NCI-H1105 treated with DMSO at 0.1 percent for 48 hours (cell line): ENCODE results near the gene AMIGO1.

Experiments used
- DNase-seq: peaks from one replicate; lab custom pipeline; 2025; lab: John Stamatoyannopoulos, UW

The AMIGO1 gene

DNA sequence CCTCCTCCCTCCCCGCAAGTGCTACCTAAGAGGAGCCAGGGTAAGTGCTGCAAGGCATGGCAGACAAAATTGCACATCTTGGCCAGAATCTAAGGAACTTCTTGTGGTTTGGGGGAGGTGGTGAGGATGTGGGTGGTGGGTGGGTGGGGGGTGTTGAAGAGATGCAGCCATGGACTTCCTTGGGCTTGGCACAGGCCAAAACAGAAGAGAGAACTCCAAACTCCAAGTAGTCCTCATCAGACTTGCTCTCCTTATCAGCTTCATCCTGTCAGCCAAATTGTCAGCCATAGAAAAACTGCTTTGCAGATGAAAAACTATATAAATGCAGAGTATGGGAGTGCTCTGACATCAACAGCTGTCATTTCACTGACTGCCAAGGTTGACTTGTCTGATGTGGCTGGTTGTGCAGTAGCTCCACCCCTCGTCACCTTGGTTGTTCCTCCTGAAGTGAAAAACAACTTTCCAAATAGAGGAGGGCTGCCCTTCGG is 7.1 kb downstream of the AMIGO1 start:
- no peak for DNase-seq

DNA sequence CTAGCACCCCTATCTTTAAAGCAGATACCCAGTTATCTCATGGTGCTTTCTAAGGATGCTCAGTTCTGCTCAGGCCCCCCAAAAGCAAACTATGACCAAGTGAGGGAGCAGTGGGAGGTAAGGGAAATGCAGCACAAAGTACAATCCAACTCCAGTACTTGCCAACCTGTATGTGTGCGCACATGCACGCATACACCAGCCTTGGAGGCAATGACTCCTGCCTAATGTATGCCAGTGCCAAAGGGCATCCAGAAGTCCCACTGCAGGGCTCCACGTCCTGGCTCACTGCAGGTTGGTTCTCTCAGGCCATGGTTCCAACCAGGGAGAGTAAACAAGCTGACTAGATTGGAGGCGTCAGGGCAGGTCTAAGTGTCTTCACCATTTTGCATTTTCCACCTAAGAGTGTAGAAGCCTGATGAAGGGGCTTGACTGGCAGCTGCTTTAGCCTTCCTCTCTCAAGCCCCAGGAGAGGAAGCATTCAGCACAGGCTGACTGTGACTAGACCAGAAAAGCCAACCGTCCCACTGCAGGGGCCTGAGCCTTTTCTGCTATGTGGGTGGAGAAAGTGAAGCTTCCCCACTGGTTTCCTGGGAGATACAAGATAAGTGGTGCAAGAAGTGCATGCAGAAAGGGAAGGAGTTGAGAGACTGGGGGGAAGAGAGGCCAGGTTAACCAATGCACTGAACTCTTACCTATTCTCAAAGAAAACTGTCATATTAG is 7.7 kb downstream of the AMIGO1 start:
- DNase-seq: no peak

DNA sequence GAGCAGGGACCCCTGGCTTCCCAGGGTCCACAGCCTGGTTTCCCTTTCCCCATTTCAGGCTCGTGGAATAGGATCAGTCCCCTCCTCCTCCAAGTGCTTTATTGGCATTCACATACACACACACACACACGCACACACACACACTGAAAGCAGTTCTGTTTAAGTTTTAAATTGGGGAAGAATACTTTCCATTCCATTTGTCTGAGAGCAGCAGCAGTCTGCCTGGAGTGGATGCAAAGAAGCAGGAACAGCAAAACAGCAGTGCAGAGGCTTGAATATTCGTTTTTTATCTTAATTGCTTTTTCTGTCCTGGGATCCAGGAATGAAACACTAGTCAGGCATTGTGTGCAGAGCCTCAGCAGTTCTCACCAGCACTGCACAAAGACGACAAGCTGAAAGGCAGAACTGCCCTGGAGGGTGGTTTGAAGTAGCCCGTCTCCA is 8.6 kb downstream of the AMIGO1 start:
- DNase-seq: no peak

DNA sequence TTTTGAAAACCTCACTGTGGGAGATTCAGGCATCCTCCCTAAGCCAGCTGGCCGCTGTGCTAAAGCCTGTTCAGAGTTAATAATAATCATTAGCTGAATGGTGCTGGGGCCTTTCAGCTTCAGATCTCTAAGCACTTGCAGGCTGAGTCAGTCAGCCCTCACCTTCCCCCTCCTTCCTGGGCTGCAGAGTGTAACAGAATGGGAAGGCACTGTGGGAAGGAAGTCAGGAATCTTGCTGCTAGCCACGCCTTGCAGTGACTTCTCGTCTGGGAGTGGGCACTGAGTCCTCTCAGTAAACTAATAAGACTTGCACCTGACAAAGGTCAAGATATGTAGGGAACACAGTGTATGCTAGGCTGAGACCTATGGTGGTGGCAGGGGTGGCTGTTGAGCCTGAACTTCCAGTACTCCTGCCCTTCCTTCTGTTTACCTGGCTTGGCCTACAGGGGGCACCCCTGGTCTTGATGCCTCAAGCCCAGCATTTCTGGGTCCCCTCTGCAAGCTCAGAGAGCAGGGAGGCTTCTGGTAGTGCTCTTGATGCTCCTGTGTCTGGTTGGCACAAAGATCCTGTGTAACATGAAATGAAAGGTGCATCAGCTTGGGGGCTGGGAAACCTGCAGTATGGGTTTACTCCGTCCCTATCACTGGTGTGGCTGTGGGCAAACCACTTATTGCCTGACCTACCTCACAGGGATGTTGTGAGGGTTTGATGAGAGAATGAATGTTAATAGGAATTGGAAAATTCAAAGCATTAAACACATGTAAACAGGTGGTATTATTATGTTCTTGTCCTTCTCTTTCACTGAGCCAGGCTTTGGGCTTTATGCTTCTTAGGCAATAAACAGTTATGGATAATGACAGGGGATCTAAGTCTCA is 9.6 kb downstream of the AMIGO1 start:
- DNase-seq: peak; percentile 2

DNA sequence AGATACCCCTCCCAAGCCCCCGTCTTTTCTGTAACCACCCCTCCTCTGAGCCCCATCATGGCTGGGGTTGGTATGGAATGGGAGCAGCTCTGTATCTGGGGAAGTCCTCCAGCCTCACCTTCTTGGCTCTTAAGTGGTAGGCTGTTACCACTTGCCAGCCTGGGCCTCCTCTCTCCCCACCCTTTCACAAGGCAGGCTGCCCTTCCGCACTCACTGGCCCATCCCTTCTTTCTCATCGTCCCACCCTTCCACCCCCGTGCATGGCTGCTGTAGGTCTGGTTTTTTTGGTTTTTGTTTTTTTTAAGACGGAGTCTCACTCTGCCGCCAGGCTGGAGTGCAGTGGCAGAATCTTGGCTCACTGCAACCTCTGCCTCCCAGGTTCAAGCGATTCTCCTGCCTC is 10.4 kb downstream of the AMIGO1 start:
- no peak for DNase-seq

DNA sequence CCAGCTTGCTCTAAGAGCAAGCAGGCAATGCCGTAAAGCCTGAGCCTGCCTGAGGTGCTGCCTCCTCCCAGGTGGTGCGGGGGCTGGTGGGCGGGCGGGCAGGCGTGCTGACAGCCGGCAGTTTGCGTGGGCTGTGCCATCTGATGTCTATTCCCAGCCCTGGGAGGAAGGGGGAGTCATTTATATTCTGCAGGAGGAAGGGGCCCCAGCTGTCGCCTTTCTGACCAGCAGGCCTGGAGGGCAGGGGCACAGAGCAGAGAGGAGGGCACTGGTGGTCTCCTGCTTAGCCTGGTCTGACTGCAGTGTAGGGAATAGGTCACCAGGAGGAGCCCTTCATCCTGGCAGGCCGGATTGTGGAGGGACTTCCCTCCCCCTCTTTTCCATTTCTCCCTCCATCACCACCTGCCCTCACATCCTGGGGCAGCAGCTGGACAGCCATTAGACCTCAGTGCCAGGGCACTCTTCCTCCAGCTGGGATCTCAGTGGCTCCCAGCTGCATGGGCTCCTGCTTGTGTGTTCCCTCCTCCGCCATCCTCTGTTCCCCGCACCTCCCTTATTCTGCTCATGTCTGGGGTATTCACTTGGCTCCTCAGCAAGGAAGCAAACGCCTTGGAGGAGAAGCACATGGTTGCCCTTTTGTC is 11.2 kb downstream of the AMIGO1 start:
- peak; percentile 40 for DNase-seq

DNA sequence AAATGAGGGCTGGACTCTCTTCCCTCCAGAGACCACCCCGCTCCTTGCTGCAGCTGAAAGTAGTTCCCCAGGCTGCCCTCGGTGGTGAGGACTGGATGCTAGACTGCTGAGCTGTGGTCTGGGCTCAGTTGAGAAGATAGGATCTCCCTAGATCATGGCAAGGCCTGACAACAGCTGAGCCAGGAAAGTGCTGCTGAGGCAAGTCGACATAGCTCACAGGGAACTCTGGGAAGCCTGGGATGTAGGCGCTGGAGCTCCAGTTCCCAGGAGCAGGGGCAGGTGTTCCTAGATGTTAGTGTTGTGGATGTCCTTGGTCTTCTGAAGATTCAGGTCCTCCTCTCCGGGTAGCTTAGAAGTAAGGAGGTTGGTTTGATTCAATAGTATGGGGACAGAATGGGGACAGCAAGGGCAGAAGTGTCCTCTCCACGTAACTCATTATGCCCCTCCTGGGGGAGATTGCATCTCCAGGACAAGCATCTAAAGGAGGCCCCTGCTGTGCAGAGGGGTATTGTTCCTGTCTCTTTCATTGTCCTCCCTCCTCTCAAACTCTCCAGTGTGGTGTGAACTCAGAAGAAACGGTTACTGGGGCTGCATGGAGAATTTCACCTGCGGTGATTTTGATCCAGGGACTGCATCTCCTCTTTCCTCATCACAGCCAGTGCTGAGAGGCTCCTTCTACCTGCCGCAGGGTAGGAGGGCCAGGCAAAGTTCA is 11.9 kb downstream of the AMIGO1 start:
- DNase-seq: no peak

DNA sequence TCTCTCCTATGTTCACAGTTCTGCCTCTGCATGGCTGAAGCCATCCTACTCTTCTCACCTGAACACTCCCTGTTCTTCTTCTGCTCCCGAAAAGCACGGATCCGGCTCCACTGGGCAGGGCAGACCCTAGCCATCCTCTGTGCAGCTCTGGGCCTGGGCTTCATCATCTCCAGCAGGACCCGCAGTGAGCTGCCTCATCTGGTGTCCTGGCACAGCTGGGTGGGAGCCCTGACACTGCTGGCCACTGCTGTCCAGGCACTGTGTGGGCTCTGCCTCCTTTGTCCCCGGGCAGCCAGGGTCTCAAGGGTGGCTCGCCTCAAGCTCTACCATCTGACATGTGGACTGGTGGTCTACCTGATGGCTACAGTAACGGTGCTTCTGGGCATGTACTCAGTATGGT is 13.8 kb downstream of the AMIGO1 start:
- no peak for DNase-seq

DNA sequence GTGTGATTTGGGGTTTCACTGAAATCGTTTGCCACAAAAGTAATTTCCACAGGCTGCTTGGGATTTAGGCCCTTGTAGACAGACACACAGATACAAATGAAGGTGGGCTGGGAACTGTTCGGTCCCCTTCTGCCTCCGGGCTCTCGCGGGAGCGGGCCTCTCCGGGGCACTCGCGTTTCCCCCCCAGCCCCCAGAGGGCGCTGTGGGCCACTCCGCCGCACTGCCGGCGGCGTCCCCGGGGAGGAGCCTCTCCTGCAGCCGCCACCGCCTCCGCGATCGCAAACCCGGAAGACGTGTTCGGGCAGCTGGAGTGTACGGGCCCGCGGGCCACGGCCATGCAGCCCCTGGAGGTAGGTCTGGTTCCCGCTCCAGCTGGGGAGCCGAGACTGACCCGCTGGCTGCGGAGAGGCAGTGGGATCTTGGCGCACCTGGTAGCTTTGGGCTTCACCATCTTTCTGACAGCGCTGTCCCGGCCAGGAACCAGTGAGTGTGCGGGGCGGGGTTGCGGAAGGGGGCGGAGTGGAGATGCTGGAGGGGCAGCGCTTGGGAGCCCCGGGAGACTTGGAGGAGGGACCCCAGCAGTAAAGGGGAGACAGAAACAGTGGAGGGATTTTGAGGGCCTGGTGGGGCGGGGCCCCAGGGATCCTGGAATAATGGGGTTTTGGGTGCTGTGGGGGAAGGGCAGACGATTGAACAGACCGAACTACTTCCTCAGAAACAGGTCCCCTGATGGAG is 15.6 kb downstream of the AMIGO1 start, which contains the start of gene CYB561D1:
TSS of gene CYB561D1 (plus strand) at position 290 of the 735 bp plus-strand sequence. CDS start at position 336, 46 bp downstream.
- peak; percentile 87 for DNase-seq

DNA sequence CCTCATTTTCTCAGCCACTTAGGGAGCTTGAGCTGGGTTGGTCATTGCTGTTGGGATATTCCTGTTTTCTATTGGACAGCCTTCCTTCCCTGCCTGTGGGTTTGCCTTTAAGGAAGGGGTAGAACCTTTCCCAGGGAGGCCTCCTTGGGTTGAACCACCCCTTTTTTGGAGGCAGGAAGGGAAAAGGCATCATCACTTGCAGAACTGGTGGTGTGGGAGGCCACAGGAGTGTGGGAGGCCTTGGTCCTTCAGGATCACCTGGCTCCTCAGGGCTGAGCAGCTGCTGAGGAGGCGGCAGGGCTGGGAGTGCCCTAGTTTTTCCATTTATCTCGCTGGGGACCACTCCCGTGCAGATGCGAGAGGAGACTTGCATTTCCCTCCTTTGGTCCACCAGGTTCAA is 16.3 kb downstream of the AMIGO1 start:
- no peak for DNase-seq

DNA sequence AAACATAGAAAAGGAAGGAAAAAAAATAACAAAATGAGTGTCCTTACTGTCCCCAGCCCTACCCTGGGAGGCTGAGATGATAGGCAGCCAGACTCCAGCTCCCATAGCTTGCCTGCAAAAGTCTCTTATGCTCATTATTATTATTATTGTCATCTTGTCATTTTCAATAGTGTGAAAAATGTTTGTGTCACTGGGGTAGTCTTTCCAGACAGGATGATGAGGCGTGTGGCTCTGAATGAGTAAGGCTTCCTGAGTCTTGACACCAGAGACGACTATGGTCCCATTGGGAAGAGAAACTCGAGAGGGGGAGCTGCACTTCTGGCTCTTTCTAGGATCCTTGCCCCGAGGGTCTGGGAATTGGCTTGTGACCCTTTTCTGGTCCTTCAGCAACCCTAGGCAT is 16.7 kb downstream of the AMIGO1 start:
- no peak for DNase-seq

DNA sequence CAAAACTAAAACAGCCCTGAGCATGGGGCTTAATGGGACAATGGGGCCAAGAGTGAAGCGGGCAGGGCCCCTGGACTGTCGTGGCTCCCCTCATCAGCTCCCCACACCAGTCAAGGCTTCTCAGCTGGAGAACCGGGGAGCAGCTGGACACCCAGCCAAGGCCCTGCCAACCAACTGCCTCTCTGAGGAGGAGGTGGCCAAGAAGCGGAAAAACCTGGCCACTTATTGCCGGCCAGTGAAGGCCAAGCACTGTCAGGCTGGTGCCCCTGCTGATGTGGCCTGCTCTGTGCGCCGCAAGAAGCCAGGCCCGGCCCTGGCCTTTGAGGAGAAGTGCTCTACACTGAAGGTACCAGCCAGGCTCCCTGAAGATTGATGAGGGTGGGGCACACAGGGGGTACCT is 18.2 kb downstream of the AMIGO1 start:
- no peak for DNase-seq

DNA sequence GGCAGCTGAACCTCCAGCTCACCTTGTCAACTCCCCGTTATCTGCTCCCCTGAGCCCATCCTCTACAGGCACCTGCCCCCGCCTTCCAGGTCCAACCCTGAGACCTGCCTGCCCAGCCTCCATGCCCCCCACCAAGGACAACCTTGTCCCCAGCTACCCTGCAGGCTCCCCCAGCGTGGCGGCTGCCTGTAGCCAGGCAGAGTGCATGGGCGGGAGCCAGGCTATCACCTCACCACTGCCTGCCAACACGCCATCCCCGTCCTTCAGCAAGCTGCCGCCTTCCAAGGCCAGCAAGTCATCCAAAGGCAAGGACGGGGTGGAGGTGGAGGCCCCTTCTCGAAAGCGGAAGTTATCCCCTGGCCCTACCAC is 18.6 kb downstream of the AMIGO1 start:
- no peak for DNase-seq

DNA sequence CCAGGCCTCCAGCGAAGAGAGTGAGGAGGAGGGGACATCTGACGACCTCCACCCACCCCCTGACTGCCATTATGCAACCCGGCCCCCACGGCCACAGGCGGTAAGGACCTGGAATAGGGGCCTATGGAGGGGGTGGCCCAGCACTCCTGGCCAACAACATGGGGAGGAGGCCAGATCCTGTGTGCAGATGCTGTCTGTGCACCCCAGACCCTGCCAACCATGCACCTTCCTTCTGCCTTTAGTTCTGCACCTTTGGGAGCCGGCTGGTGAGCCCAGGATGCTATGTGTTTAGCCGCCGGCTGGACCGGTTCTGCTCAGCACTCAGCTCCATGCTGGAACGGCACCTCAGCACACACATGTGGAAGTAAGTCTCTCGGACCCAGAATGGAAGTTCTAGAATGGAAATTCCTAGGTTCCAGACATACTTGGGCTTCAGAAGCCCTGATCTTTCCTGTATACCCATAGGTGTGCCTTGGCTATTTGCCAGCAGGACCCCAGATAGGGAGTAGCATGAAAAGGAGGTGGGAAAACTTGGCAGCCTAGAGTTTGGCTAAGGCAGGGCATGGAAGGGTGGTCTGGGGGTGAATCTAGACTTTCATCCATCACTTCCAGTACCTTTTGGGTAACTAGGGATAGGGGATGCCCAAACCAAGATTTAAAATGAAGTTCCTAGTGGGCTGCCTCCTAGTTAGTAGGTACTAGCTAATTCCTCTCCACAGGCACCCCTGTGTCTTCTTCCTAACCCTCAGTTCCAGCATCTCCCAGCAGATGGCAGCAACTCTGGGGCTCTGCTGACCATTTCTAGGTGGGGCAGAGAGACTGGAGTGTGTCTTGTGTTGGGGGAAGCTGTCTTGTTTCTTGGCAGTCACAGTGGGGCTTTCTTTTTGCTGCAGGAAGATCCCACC is 19.2 kb downstream of the AMIGO1 start:
- peak; percentile 41 for DNase-seq

DNA sequence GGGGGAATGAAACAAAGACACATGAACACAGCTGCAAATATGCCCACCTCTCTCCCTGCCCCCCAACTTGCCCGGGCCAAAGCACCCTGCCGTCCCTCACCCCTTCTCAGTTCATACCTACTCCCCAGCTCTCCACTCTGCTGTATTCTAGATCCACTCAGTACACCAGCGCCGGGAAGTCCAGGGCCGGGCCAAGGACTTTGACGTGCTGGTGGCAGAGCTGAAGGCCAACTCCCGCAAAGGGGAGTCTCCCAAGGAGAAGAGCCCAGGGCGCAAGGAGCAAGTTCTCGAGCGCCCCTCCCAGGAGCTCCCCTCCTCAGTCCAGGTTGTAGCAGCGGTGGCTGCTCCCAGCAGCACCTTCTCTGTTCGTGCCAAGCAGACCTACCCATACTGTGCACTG is 20.8 kb downstream of the AMIGO1 start:
- DNase-seq: no peak

DNA sequence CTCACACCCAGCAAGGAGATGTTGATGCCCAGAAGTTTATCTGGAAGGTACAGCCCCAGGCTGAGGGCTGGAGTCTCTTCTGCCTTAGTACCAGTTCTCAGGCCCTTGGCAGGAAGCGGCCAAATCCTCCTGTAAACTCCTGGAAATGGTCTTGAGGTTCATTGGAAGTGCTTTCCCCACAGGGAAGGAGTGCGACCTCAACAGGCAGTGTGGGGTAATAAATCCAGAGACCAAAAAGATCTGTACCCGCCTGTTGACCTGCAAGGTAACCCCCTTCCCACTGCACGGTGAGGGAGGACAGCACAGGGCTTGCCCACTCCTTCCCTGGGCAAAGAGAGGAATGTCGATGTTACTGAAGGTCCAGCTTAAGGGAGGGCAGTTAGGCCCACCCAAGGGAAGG is 21.3 kb downstream of the AMIGO1 start:
- no peak for DNase-seq

DNA sequence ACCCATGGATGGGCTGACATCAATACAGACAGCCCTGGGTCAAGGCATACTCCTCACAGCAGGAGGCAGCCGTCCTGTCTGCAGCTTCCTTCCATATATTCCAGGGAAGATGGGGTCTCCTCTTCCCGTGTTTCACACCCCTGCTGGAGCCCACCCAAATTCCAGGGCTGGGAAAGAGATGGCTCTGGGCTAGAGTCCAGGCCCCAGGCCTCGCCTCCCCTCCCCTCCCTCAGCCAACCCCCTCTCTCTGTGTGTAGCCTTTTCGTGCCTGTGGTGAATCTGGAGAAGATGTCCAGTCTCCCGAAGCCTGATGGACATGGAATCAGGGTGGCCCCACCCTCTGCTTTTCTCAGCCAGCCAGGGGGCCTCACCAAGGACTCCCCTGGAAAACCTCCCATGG is 22.3 kb downstream of the AMIGO1 start:
- DNase-seq: no peak

DNA sequence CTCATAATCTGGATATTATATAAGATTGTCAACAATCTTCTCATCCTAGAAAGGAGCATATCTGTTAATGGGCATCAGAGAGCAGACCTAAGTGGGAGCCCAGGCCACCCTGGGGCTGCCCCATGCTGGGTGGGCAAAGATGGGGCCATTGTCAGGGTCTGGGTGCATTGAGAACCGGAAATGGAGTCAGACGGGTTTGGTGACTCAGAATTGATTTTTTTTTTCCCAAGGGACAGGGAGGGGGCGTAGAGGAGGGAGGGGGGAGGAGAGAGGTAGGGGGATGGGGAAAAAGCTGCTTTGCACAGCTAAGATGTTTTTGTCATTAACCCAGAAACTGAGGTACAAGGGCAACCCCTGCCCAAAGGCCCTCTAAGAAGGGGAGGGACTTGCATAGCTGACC is 24.5 kb downstream of the AMIGO1 start:
- no peak for DNase-seq

DNA sequence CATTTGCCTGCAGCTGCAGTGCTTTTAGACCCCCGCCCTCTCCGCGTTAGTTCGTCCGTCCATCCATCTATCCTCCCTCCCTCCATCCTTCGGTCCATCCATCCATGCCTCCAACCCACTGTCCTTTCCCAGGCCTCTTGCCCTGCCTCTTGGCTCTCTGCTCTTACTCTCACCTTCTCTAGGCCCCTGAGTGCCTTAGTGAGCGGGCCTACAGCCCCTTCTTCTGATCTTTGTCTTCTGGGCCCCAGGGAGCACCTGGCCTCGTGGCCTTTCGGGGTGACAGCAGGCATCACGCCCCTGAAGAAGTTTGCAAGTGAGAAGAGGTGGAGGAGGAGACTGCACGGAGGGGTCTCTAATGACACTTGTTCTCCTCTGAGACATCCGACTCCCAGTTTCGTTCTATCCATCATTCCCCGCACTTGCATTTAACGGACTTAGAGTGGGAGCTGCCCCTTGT is 25.0 kb downstream of the AMIGO1 start:
- peak; percentile 47 for DNase-seq
